ENCODE data around the gene PIP5K1C.

The PIP5K1C gene

DNA sequence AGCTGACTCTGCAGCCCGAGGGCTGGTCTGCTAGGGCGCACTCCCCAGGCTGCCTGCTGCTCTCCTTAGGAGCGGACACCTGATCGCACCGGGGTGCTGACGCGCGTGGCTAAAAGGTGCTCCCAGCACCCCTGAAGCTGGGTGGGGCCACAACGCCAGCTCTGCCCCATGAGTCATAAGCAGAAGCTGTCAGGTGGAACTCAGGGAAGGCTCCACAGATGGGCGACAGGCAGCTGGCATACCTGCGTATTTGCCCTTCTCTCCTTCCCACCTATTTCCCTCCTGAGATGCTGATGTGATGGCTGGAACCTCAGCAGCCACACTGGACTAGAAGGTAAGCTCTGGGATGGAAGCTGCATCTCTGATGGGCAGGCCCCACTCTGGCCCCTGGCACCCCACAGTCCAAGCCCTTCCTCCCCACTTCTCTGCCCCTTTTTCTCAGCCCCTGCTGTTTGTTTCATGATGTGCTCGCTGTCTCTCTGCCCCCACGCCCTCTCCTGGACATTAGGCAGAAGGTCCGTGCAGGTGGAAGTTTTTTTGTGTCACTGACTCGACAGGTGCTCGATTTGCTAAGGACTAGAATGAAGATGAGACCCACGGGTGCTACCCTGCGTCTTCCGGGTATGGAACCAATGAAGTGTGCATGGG is 43.4 kb downstream of the PIP5K1C start:
- H3K4me3 ChIP-seq (ENCODE audit: low read length): no peak overlapping the region
- no peak for DNase-seq (ENCODE audit: low read depth)
- TF ChIP-seq, protein P1, sequence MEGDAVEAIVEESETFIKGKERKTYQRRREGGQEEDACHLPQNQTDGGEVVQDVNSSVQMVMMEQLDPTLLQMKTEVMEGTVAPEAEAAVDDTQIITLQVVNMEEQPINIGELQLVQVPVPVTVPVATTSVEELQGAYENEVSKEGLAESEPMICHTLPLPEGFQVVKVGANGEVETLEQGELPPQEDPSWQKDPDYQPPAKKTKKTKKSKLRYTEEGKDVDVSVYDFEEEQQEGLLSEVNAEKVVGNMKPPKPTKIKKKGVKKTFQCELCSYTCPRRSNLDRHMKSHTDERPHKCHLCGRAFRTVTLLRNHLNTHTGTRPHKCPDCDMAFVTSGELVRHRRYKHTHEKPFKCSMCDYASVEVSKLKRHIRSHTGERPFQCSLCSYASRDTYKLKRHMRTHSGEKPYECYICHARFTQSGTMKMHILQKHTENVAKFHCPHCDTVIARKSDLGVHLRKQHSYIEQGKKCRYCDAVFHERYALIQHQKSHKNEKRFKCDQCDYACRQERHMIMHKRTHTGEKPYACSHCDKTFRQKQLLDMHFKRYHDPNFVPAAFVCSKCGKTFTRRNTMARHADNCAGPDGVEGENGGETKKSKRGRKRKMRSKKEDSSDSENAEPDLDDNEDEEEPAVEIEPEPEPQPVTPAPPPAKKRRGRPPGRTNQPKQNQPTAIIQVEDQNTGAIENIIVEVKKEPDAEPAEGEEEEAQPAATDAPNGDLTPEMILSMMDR (conservative IDR thresholded peaks at IDR 0.05; ENCODE audit: low read length): no peak

DNA sequence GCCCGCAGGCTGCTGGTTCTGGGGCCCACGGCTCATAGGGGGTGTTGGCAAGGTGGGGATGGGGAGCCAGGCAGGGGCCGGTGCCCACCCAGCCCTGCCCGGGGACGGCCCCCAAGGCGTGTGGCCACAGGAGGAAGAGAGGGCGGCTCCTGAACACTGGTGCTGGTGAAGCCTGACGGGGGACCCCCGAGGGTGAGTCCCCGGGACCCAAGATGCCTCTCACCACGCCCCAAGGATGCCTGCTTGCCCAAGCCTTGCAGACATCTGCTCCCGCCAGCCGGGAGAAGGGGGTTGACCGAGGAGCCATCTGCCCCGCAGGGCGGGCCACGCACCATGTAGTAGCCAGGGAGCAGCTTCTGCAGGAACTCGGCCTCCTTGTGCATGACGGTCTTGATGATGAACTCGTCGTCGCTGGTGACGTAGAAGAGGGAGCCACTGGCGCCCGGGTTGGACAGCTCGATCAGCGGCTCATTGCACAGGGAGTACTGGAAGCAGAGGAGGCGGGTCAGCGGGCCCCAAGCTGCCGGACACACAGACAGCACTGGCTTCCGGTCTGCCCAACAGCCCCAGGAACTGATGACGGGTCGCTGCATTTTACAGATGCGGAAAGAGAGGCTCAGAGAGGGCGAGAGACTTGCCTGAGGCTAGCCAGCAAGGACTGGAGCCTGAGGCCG is 44.1 kb downstream of the PIP5K1C start:
- peak; percentile 66 for DNase-seq (ENCODE audit: low read depth)
- no peak overlapping the region for H3K4me3 ChIP-seq (ENCODE audit: low read length)
- TF ChIP-seq, protein P1 (conservative IDR thresholded peaks at IDR 0.05; ENCODE audit: low read length): no peak

DNA sequence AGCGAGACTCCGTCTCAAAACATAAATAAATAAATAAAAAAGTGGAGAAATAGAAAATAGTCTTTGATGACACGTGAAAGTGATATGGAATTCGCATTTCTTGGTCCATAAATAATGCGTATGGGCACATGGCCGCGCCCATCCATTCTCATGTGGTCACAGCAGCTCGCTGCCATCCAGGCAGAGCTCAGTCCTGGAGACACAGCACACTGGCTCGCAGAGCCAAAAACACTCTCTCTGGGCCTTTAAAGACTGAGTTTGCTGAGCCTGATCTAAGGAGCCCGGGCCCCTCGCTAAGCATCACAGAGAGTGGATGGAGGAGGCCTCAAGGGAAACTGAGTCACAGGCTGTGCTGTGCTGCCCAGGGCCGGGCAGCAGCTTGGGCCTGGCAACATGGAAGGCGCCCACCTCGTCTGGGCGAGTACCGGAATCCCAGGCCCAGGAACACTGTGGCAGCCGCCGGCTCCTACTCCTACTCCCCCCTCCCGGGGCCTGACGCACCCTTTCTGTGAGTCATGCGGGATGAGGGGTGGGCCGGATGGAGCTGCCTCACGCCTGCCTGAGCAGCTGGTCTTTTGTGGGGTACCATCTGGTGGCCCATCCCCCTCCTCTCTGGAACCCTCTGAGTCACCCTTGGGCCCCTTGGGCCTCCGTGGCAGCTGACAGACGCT is 44.7 kb downstream of the PIP5K1C start:
- TF ChIP-seq, protein P1 (conservative IDR thresholded peaks at IDR 0.05; ENCODE audit: low read length): no peak
- peak overlapping the region; percentile 26; the same call in 1 of the 2 replicates for H3K4me3 ChIP-seq (ENCODE audit: low read length)
- peak; percentile 95 for DNase-seq (ENCODE audit: low read depth)

DNA sequence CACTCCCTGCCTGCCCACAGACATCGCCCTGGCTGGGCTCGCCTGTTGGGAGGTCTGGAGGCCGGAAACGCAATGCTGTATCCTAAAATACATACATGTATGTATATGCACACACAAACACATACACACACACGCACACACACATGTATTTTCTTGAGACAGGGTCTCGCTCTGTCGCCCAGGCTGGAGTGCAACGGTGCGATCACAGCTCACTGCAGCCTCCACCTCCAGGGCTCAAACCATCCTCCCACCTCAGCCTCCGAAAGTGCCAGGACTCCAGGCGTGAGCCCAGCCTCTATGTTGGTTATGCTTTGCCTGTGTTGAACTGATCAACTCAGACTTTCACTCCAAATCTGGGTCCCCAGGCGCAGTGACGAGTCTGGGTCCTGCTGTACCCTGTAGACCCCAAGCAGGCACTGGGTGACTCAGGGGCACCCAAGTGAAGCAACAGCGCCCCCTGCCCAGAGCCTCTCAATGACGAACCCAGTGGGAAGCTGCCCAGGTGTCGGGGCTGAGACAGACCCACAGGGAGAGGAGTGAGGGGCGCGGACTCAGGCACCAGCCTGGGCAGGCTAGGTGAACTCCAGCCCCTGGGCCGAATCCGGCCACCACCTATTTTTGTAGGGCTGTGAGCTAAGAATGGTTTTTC is 46.3 kb downstream of the PIP5K1C start:
- no peak for DNase-seq (ENCODE audit: low read depth)
- TF ChIP-seq, protein P1 (conservative IDR thresholded peaks at IDR 0.05; ENCODE audit: low read length): 0 out of 2 replicates have a peak, but pooled peaks have one; percentile 7
- H3K4me3 ChIP-seq (ENCODE audit: low read length): no peak overlapping the region

DNA sequence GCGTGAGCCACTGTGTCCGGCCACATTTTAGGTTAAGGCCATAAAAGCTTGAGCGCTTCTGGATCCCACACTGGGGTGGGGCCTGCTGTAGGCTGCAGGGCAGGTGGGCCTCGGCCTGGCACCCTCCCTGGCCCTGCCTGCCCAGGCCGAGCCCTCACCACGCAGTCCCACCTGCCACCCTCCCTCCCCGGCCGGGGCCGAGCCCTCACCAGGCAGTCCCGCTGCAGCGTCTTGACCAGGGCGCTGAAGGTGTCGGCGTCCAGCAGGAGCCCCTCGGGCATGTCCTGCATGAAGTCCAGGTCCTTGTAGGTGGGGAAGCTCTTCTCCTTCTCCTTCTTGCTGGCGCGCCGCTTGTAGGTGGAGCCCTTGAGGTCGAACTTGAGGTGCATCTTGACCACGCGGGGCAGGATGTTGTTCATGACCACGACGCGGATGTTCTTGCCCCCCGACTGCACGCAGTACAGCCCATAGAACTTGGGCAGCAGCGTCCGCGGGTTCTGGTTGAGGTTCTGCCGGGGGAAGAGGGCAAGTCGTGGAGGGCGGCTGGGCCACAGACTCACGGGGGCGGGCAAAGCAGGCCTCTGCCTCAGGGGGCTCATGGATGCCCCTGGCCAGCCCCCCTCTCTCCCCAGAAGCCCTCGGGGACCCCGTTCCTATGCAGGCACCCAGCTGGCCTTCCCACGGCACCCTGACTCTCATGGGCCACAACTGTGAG is 47.0 kb downstream of the PIP5K1C start:
- DNase-seq (ENCODE audit: low read depth): no peak
- TF ChIP-seq, protein P1 (conservative IDR thresholded peaks at IDR 0.05; ENCODE audit: low read length): no peak
- no peak overlapping the region for H3K4me3 ChIP-seq (ENCODE audit: low read length)

DNA sequence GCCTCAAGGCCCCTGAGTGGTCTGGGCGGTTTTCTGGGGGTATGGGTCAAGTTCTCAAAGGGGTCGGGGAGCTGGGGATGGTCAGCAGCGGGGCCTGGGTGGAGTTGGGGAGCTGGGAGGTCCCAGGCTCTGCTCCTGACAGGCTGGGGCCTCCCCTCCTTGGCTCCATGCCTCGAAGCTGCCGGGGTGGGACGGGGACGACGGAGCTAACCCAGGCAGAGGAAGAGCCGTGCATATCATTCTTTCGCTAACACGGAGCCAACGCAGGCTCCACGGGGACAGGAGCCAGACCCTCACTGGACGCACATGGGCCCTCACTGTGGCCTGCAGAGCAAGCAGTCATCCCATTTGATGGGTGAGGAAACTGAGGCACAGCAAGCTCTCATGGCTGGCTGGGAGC is 47.8 kb downstream of the PIP5K1C start:
- DNase-seq (ENCODE audit: low read depth): no peak
- TF ChIP-seq, protein P1 (conservative IDR thresholded peaks at IDR 0.05; ENCODE audit: low read length): no peak
- H3K4me3 ChIP-seq (ENCODE audit: low read length): no peak overlapping the region
